HL-60 (cell line): Measurements from ENCODE around the gene SLC27A5.

ENCODE experiments used
- CTCF ChIP-seq: IDR thresholded peaks from one replicate; pipeline ENCODE4 v1.5.1; 2011; ENCODE audit warnings: low read length, control low read depth, inconsistent platforms; ENCODE audit not compliant: insufficient read depth
- GABPA ChIP-seq: IDR thresholded peaks from 2 replicates; pipeline ENCODE4 v1.6.1; 2012; ENCODE audit warnings: low read depth
- POLR2AphosphoS5 ChIP-seq: IDR thresholded peaks from 2 replicates; pipeline ENCODE4 v1.6.1; 2012; ENCODE audit warnings: low read depth
- REST ChIP-seq: IDR thresholded peaks from 2 replicates; pipeline ENCODE4 v1.6.1; 2012; ENCODE audit warnings: low read depth; ENCODE audit not compliant: insufficient replicate concordance
- SPI1 ChIP-seq: IDR thresholded peaks from 2 replicates; pipeline ENCODE4 v1.6.1; 2012; ENCODE audit warnings: low read depth, mild to moderate bottlenecking, borderline replicate concordance

- TF ChIP-seq GABPA, result no peak
- TF ChIP-seq CTCF, result no peak
- TF ChIP-seq POLR2AphosphoS5, result no peak
- no peak for TF ChIP-seq REST
- TF ChIP-seq SPI1, result no peak
These were observed 31.0 kb downstream of the SLC27A5 start for GRCh38 chr19:58480831-58481230.
